Testis (tissue), 2 donors: ENCODE data around the gene LARGE1.

ENCODE experiments used
- CTCF ChIP-seq, 3 experiments: fragments of 450-650 bp in 2 of 3; fragments of 200-600 bp in 1 of 3; sonication (generic) in 1 of 3; IDR thresholded peaks; one replicate each; pipeline ENCODE4 v1.5.1; 2016 to 2019; ENCODE audit warnings: antibody characterized with exemption in 3 of 3, mild to moderate bottlenecking in 2 of 3, moderate library complexity in 1 of 3
- POLR2A ChIP-seq: fragments of 450-650 bp; IDR thresholded peaks from one replicate; pipeline ENCODE4 v1.6.1; 2017; ENCODE audit warnings: antibody characterized with exemption, mild to moderate bottlenecking, moderate library complexity

GRCh38 chr22:33914131-33914530, 6.1 kb downstream of the LARGE1 start:
- TF ChIP-seq CTCF (IDR thresholded peaks at IDR 0.05) (no peak), POLR2A (no peak)
